Kasumi-1 (cell line): ENCODE results near the gene SRR.

ENCODE experiments used
- DNase-seq, 2 experiments: peaks; one replicate each; lab custom pipeline; 2025; lab: John Stamatoyannopoulos, UW

Gene SRR

GRCh38 chr17:2371183-2372130 is 67.7 kb downstream of the SRR start:
- no peak for DNase-seq

- DNase-seq = no peak
Measured at GRCh38 chr17:2372180-2372579, 68.4 kb downstream of the SRR start.

GRCh38 chr17:2372681-2373080 is 68.9 kb downstream of the SRR start:
- no peak for DNase-seq

GRCh38 chr17:2373179-2373578 is 69.4 kb downstream of the SRR start:
- no peak for DNase-seq
